ENCODE results near the gene GLYAT. TPM values are rescaled to one million over a fixed set of nuclear protein-coding genes. Genes with fewer than 3 reads are reported as not detected.
"Not testable (repeated sequence)": the region's sequence is repeated elsewhere in the genome, so short reads cannot be mapped to it uniquely, and the experiment has no call there.

GLYAT gene
- total RNA-seq, 1 experiment from 2014 or later: not detected

DNA sequence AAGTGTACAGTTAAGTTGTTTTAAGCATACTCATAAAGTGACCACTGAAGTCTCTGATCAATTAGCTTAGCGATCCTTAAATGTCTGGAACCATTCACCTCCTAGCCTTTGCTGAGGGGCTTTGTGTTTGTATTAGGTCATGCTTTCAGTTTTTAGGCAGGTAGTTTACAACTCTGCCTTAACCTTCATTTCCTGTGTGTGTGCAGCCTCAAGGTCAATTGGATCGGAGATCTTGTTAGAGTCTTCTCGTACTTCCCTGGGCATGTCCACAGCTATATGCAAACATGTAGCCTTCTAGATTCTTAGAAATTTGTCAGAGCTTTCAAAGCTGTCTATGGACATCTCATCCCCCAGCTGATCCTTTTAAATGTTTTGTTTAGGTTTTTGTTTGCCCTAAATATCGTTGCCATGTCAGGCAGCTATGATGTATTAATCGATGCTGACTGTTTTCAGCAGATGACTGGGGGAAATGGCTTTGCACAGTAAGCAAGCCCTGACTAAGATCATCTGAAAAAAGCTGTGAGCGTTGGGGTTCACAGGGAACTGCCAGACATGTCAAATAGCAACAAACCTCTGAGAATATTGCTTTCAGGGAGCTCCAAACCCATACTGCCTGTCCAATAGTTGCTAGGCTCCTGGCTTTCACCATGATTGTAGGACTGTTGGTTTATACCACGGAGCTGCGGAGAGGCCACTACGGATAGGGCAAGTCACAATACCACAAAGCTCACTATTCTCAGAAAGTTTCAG lies 45.6 kb downstream of the GLYAT start:
- Mint-ChIP-seq H3K9me3 (ENCODE audit: unreplicated experiment) (no peaks in the 10 kb centered on the region), H3K4me3 (ENCODE audit: unreplicated experiment) (no peak overlapping the region), H3K4me1 (ENCODE audit: low read depth, unreplicated experiment) (no peaks in the 10 kb centered on the region), H3K27ac (ENCODE audit: unreplicated experiment) (no peak overlapping the region), H3K36me3 (ENCODE audit: insufficient read depth, unreplicated experiment) (no peaks in the 10 kb centered on the region), H3K27me3 (ENCODE audit: insufficient read depth, unreplicated experiment) (no peaks in the 10 kb centered on the region)
- BruUV-seq (replicated peaks): no TSS peak
- DNase-seq: no peak
- peaks cover 4% of the 10 kb centered on the region; the same call in 1 of the 2 replicates for H3K9me3 ChIP-seq
- H3K4me1 ChIP-seq: no peaks in the 10 kb centered on the region
- TF ChIP-seq, protein P1, sequence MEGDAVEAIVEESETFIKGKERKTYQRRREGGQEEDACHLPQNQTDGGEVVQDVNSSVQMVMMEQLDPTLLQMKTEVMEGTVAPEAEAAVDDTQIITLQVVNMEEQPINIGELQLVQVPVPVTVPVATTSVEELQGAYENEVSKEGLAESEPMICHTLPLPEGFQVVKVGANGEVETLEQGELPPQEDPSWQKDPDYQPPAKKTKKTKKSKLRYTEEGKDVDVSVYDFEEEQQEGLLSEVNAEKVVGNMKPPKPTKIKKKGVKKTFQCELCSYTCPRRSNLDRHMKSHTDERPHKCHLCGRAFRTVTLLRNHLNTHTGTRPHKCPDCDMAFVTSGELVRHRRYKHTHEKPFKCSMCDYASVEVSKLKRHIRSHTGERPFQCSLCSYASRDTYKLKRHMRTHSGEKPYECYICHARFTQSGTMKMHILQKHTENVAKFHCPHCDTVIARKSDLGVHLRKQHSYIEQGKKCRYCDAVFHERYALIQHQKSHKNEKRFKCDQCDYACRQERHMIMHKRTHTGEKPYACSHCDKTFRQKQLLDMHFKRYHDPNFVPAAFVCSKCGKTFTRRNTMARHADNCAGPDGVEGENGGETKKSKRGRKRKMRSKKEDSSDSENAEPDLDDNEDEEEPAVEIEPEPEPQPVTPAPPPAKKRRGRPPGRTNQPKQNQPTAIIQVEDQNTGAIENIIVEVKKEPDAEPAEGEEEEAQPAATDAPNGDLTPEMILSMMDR (IDR thresholded peaks at IDR 0.05; ENCODE audit: insufficient read depth in 1 of 2, low read depth in 1 of 2, low read length in 1 of 2, severe bottlenecking in 1 of 2, unreplicated experiment in 1 of 2): no peak
- no peak overlapping the region for H3K4me3 ChIP-seq (ENCODE audit: low read depth, low read length)
- CTCF ChIA-PET: no interaction called here
- H3K27me3 ChIP-seq (replicated peaks; ENCODE audit: control insufficient read depth, insufficient read depth, low read length): no peaks in the 10 kb centered on the region
- intact Hi-C loops (cut with micrococcal nuclease; ENCODE audit: unreplicated experiment): loop anchor here (1.0 kb wide), 1 partner anchor 8 kb away; no protein-coding TSS in a partner anchor
- H3K36me3 ChIP-seq (ENCODE audit: control insufficient read depth, insufficient read depth, low read length): no peaks in the 10 kb centered on the region
- POLR2A ChIA-PET: no interaction called here

DNA sequence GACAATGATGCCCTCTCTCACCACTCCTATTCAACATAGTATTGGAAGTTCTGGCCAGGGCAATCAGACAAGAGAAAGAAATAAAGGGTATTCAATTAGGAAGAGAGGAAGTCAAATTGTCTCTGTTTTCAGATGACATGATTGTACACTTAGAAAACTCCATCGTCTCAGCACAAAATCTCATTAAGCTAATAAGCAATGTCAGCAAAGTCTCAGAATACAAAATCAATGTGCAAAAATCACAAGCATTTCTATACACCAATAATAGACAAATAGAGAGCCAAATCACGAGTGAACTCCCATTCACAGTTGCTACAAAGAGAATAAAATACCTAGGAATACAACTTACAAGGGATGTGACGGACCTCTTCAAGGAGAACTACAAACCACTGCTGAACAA lies 49.1 kb downstream of the GLYAT start:
- H3K4me1 ChIP-seq; H3K27me3 ChIP-seq (replicated peaks; ENCODE audit: control insufficient read depth, insufficient read depth, low read length); H3K9me3 ChIP-seq; H3K36me3 ChIP-seq (ENCODE audit: control insufficient read depth, insufficient read depth, low read length); H3K27me3 Mint-ChIP-seq (ENCODE audit: insufficient read depth, unreplicated experiment); POLR2A ChIA-PET; intact Hi-C loops (cut with micrococcal nuclease; ENCODE audit: unreplicated experiment); H3K27ac Mint-ChIP-seq (ENCODE audit: unreplicated experiment); H3K36me3 Mint-ChIP-seq (ENCODE audit: insufficient read depth, unreplicated experiment); DNase-seq; H3K9me3 Mint-ChIP-seq (ENCODE audit: unreplicated experiment); H3K4me1 Mint-ChIP-seq (ENCODE audit: low read depth, unreplicated experiment); BruUV-seq (replicated peaks); CTCF ChIA-PET; H3K4me3 Mint-ChIP-seq (ENCODE audit: unreplicated experiment); H3K4me3 ChIP-seq (ENCODE audit: low read depth, low read length): not testable (repeated sequence)

DNA sequence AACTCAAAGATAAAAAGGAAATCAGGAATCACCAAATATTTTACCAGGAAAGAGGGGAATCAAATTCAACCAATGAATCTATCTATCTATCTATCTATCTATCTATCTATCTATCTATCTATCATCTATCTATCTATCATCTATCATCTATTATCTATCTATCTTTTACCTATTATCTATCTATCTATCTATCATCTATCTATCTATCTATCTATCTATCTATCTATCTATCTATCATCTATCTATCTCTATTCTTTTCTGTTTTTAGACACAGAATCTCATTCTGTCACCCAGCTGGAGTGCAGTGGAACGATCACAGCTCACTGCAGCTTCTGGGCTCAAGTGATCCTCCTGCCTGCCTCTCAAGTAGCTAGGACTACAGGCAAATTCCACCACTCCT lies 54.2 kb downstream of the GLYAT start:
- H3K4me1 Mint-ChIP-seq (ENCODE audit: low read depth, unreplicated experiment); H3K4me3 ChIP-seq (ENCODE audit: low read depth, low read length); H3K9me3 Mint-ChIP-seq (ENCODE audit: unreplicated experiment); H3K27ac Mint-ChIP-seq (ENCODE audit: unreplicated experiment); intact Hi-C loops (cut with micrococcal nuclease; ENCODE audit: unreplicated experiment); POLR2A ChIA-PET; H3K36me3 ChIP-seq (ENCODE audit: control insufficient read depth, insufficient read depth, low read length); H3K36me3 Mint-ChIP-seq (ENCODE audit: insufficient read depth, unreplicated experiment); DNase-seq; H3K27me3 ChIP-seq (replicated peaks; ENCODE audit: control insufficient read depth, insufficient read depth, low read length); BruUV-seq (replicated peaks); H3K4me3 Mint-ChIP-seq (ENCODE audit: unreplicated experiment); H3K27me3 Mint-ChIP-seq (ENCODE audit: insufficient read depth, unreplicated experiment); H3K4me1 ChIP-seq; H3K9me3 ChIP-seq: not testable (repeated sequence)
- CTCF ChIA-PET: interaction anchor here (0.6 to 1.1 kb wide), 2 partner anchors 48 to 112 kb away, joined by 3 read pairs; no protein-coding TSS in a partner anchor

DNA sequence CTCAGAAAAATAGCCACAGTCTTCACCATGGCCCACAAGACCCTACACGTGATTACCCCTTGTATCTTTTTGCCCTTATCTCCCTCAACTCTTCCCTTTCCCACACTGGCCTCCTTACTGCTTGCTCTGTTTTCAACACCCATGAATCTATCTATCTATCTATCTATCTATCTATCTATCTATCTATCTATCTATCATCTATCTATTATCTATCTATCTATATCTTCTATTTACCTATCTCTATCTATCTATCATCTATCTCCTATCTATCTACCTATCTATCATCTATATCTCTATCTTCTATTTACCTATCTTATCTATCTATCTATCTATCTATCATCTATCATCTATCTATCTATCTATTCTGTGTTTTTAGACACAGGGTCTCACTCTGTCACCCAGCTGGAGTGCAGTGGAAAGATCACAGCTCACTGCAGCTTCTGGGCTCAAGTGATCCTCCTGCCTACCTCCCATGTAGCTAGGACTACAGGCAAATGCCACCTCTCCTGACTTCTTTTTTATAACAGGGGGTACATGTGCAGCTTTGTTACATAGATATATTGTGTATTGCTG lies 55.1 kb downstream of the GLYAT start:
- H3K36me3 ChIP-seq (ENCODE audit: control insufficient read depth, insufficient read depth, low read length): no peaks in the 10 kb centered on the region
- TF ChIP-seq, protein P1 (IDR thresholded peaks at IDR 0.05; ENCODE audit: insufficient read depth in 1 of 2, low read depth in 1 of 2, low read length in 1 of 2, severe bottlenecking in 1 of 2, unreplicated experiment in 1 of 2): no peak
- Mint-ChIP-seq H3K27ac (ENCODE audit: unreplicated experiment) (no peak overlapping the region), H3K36me3 (ENCODE audit: insufficient read depth, unreplicated experiment) (no peaks in the 10 kb centered on the region), H3K27me3 (ENCODE audit: insufficient read depth, unreplicated experiment) (no peaks in the 10 kb centered on the region), H3K4me3 (ENCODE audit: unreplicated experiment) (no peak overlapping the region), H3K9me3 (ENCODE audit: unreplicated experiment) (no peaks in the 10 kb centered on the region), H3K4me1 (ENCODE audit: low read depth, unreplicated experiment) (no peaks in the 10 kb centered on the region)
- ChIA-PET CTCF (interaction anchor here (0.8 to 1.5 kb wide), 2 partner anchors 40 to 224 kb away, joined by 3 to 4 read pairs; no protein-coding TSS in a partner anchor), POLR2A (no interaction called here)
- H3K27me3 ChIP-seq (replicated peaks; ENCODE audit: control insufficient read depth, insufficient read depth, low read length): no peaks in the 10 kb centered on the region
- H3K4me3 ChIP-seq (ENCODE audit: low read depth, low read length): no peak overlapping the region
- DNase-seq: no peak
- no peaks in the 10 kb centered on the region for H3K4me1 ChIP-seq
- H3K9me3 ChIP-seq: no peaks in the 10 kb centered on the region
- no TSS peak for BruUV-seq (replicated peaks)
- intact Hi-C loops (cut with micrococcal nuclease; ENCODE audit: unreplicated experiment): no loop called here
